Measurements from ENCODE around the gene POLR2L.
A peak's percentile ranks its signal among the peaks of the same experiment; 100 is the strongest.

POLR2L gene

GRCh38 chr11:858053-858761 lies 15.9 kb upstream of the POLR2L start:
- Histone ChIP-seq H3K4me3 (no peak overlapping the region), H3K27ac (no peak overlapping the region)

- no peak overlapping the region for H3K27ac ChIP-seq
- H3K4me3 ChIP-seq, result no peak overlapping the region
These were observed 14.1 kb upstream of the POLR2L start for GRCh38 chr11:856397-856796.

GRCh38 chr11:855796-856195 lies 13.5 kb upstream of the POLR2L start:
- Histone ChIP-seq H3K4me3 (no peak overlapping the region), H3K27ac (no peak overlapping the region)

- Histone ChIP-seq H3K27ac (peak overlapping the region in 1 of 21 experiments; percentile 20), H3K4me3 (no peak overlapping the region)
These were observed 13.0 kb upstream of the POLR2L start for GRCh38 chr11:855330-855674.

- H3K4me3 ChIP-seq, result no peak overlapping the region
- H3K27ac ChIP-seq, result peak overlapping the region in 1 of 21 experiments; percentile 20
These were observed 12.4 kb upstream of the POLR2L start for GRCh38 chr11:854601-855329.

GRCh38 chr11:853682-854448 lies 11.5 kb upstream of the POLR2L start:
- Histone ChIP-seq H3K27ac (peak overlapping the region in 1 of 21 experiments; percentile 14), H3K4me3 (no peak overlapping the region)

- Histone ChIP-seq H3K4me3 (no peak overlapping the region), H3K27ac (peak overlapping the region in 2 of 21 experiments; percentile 40 to 47)
These were observed 10.4 kb upstream of the POLR2L start for GRCh38 chr11:852762-853161.

- Histone ChIP-seq H3K27ac (no peak overlapping the region), H3K4me3 (peak overlapping the region in 2 of 7 experiments; percentile 29 to 44)
These were observed 8.7 kb upstream of the POLR2L start for GRCh38 chr11:850775-851763.

GRCh38 chr11:849951-850774 lies 7.8 kb upstream of the POLR2L start:
- peak overlapping the region in 4 of 7 experiments; percentile 29 to 47 (median 40) for H3K4me3 ChIP-seq
- H3K27ac ChIP-seq, result peak overlapping the region in 1 of 21 experiments; percentile 25

- H3K27ac ChIP-seq, result peak overlapping the region in 1 of 21 experiments; percentile 62
These were observed 6.9 kb upstream of the POLR2L start for GRCh38 chr11:849104-849824.

GRCh38 chr11:848380-848931 lies 6.1 kb upstream of the POLR2L start:
- H3K27ac ChIP-seq, result peak overlapping the region in 1 of 21 experiments; percentile 100
- H3K4me3 ChIP-seq, result peak overlapping the region in 3 of 7 experiments; percentile 22 to 47 (median 44)

More at GRCh38 chr11:849104-849824, 6.9 kb upstream of the POLR2L start:
- H3K4me3 ChIP-seq, result peak overlapping the region; percentile 22 to 47 (median 40)

GRCh38 chr11:847876-848275 lies 5.5 kb upstream of the POLR2L start:
- peak overlapping the region in 1 of 21 experiments; percentile 100 for H3K27ac ChIP-seq
- no peak overlapping the region for H3K4me3 ChIP-seq

- H3K4me3 ChIP-seq, result no peak overlapping the region
- peak overlapping the region in 13 of 21 experiments; percentile 8 to 100 (median 99) for H3K27ac ChIP-seq
These were observed 4.3 kb upstream of the POLR2L start for GRCh38 chr11:846496-847098.

- Histone ChIP-seq H3K4me3 (peak overlapping the region in 2 of 7 experiments; percentile 78 to 95), H3K27ac (peak overlapping the region in 17 of 21 experiments; percentile 8 to 100 (median 98))
These were observed 3.7 kb upstream of the POLR2L start for GRCh38 chr11:845872-846495.

- H3K27ac ChIP-seq, result peak overlapping the region; percentile 91 to 100 (median 98)
- H3K4me3 ChIP-seq, result peak overlapping the region; percentile 70 to 99 (median 86)
These were observed 2.6 kb upstream of the POLR2L start for GRCh38 chr11:844693-845644.

Data from skin epidermis (tissue), 12 donors.